ENCODE data around the gene HMGCL. TPM values are rescaled to one million over a fixed set of nuclear protein-coding genes. Genes with fewer than 3 reads are reported as not detected.

HMGCL gene
- total and polyA plus RNA-seq, 2 of the 13 experiments (the other 11 are each of a cell fraction or from before 2014, with no cell fraction given) = 21.3 to 41.4 TPM

GRCh38 chr1:23800400-23801337 lies 24.6 kb downstream of the HMGCL start, which contains the start of gene GALE (continued):
- no peak for TF ChIP-seq ATF5 (CRISPR knock-in tag; IDR thresholded peaks at IDR 0.05; ENCODE audit: low read depth)
- TF ChIP-seq SAFB2 (CRISPR knock-in tag; IDR thresholded peaks at IDR 0.05; ENCODE audit: borderline replicate concordance, low read depth) = no peak; the same call in 1 of the 2 replicates
- TF ChIP-seq ARNTL (CRISPR knock-in tag; IDR thresholded peaks at IDR 0.05) = no peak
- no peak for TF ChIP-seq MTERF4 (CRISPR knock-in tag; IDR thresholded peaks at IDR 0.05)
- peak; percentile 59; the same call in 1 of the 2 replicates for TF ChIP-seq ZNF614 (CRISPR knock-in tag; IDR thresholded peaks at IDR 0.05; ENCODE audit: borderline replicate concordance)
- no peak for TF ChIP-seq RNF2 (conservative IDR thresholded peaks at IDR 0.05; ENCODE audit: low read depth)
- no peak for TF ChIP-seq SETDB1 (CRISPR knock-in tag; IDR thresholded peaks at IDR 0.05; ENCODE audit: borderline replicate concordance)
- TF ChIP-seq DNMT1 (CRISPR knock-in tag; IDR thresholded peaks at IDR 0.05) = no peak
- peak; percentile 34; the same call in 1 of the 2 replicates for TF ChIP-seq ZNF770 (CRISPR knock-in tag; IDR thresholded peaks at IDR 0.05)
- TF ChIP-seq ZNF576 (CRISPR knock-in tag; IDR thresholded peaks at IDR 0.05) = no peak
- no peak for TF ChIP-seq ZBTB1 (CRISPR knock-in tag; IDR thresholded peaks at IDR 0.05; ENCODE audit: borderline replicate concordance)
- TF ChIP-seq ATF2 (CRISPR knock-in tag; IDR thresholded peaks at IDR 0.05) = peak; percentile 43; the same call in 1 of the 2 replicates
- TF ChIP-seq KMT2B (CRISPR knock-in tag; IDR thresholded peaks at IDR 0.05) = peak; percentile 79
- TF ChIP-seq ZNF687 (CRISPR knock-in tag; IDR thresholded peaks at IDR 0.05) = peak; percentile 71
- TF ChIP-seq HMG20B (CRISPR knock-in tag; conservative IDR thresholded peaks at IDR 0.05) = no peak
- no peak; the same call in 1 of the 2 replicates for TF ChIP-seq TFAP4 (IDR thresholded peaks at IDR 0.05; ENCODE audit: borderline replicate concordance, low read depth)
